Stomach (tissue), 9 donors: ENCODE measurements around the gene PRKCA. TPM values are rescaled to one million over a fixed set of nuclear protein-coding genes. Genes with fewer than 3 reads are reported as not detected.
"Not testable (repeated sequence)": the region's sequence is repeated elsewhere in the genome, so short reads cannot be mapped to it uniquely, and the experiment has no call there.

ENCODE experiments used
- DNase-seq, 2 donors: peaks; one replicate each; pipeline versions ENCODE4 v3.0.0 to v3.0.0-alpha.2; 2013 to 2019
- H3K27ac ChIP-seq, 5 donors: fragments of 200-600 bp in 4 of 5; sonication (generic) in 4 of 5; one replicate each; pipeline ENCODE4 v1.5.1; 2013 to 2019; ENCODE audit warnings: mild to moderate bottlenecking in 1 of 5, moderate library complexity in 1 of 5
- H3K27me3 ChIP-seq, 3 donors: fragments of 200-600 bp; sonication (generic); one replicate each; pipeline ENCODE4 v1.5.1; 2017 to 2019; ENCODE audit warnings: mixed run types in 1 of 3
- H3K36me3 ChIP-seq, 4 donors: fragments of 200-600 bp; sonication (generic); 1 replicate in 3 of 4; 2 replicates in 1 of 4; pipeline ENCODE4 v1.5.1; 2016 to 2019
- H3K4me1 ChIP-seq, 4 donors: fragments of 200-600 bp; sonication (generic); one replicate each; pipeline ENCODE4 v1.5.1; 2016 to 2019
- H3K4me3 ChIP-seq, 4 donors: fragments of 200-600 bp; sonication (generic) in 3 of 4; one replicate each; pipeline ENCODE4 v1.5.1; 2016 to 2019; ENCODE audit warnings: mild to moderate bottlenecking in 1 of 4
- H3K9me3 ChIP-seq, 4 donors: fragments of 200-600 bp; sonication (generic); one replicate each; pipeline ENCODE4 v1.5.1; 2016 to 2019
- EP300 ChIP-seq: sonication (generic); formaldehyde crosslinking; IDR thresholded peaks from one replicate; pipeline ENCODE4 v1.6.1; 2017; ENCODE audit warnings: antibody characterized with exemption
- POLR2A ChIP-seq, 4 donors: fragments of 450-650 bp; IDR thresholded peaks; one replicate each; pipeline ENCODE4 v1.6.1; 2016; ENCODE audit warnings: antibody characterized with exemption in 4 of 4, control low read depth in 2 of 4, mild to moderate bottlenecking in 1 of 4, moderate library complexity in 1 of 4
- POLR2AphosphoS5 ChIP-seq, 3 donors: sonication (generic); formaldehyde crosslinking; IDR thresholded peaks; one replicate each; pipeline ENCODE4 v1.6.1; 2016; ENCODE audit warnings: antibody characterized with exemption in 3 of 3
- WGBS, 5 donors: extraction: QIAGEN DNeasy Blood & Tissue Kit in 3 of 5; methylation state at CpG; one replicate each; pipeline versions ENCODE4 v1.1.5 to v1.1.7; 2013 to 2018; 5-methylcytosine and 5-hydroxymethylcytosine counted together
- intact Hi-C: fragments of 100-400 bp; cut with DNase I; formaldehyde crosslinking; loops from one replicate; pipeline ENCODE4 v1.15.1; 2023; ENCODE audit warnings: low total_unique reads
- polyA plus RNA-seq, 3 donors: library from polyadenylated mRNA; stranded (reverse); fragments of 200-250 nt; gene quantifications; one replicate each; pipeline ENCODE4 v1.2.3, GENCODE V29; 2013
- total RNA-seq, 5 donors: library from RNA; depleted of rRNA; stranded (reverse); fragments of >200 nt; gene quantifications; one replicate each; pipeline versions ENCODE4 v1.1.0 to v1.2.3, GENCODE V29; 2014 to 2016
- TF ChIP-seq, protein P1 (sequence below), 7 experiments: fragments of 450-650 bp in 4 of 7; fragments of 200-600 bp in 3 of 7; sonication (generic) in 3 of 7; IDR thresholded peaks; one replicate each; pipeline ENCODE4 v1.5.1; 2016 to 2019; ENCODE audit warnings: antibody characterized with exemption in 7 of 7, control low read depth in 2 of 7, mild to moderate bottlenecking in 1 of 7
- donor health status: healthy with polysubstance abuse.
- donor health status: Bipolar disorder and iron deficiency.
- donor health status: healthy.

The PRKCA gene
- total and polyA plus RNA-seq, 8 donors: 2.1 to 41.1 (median 12.2) TPM

DNA sequence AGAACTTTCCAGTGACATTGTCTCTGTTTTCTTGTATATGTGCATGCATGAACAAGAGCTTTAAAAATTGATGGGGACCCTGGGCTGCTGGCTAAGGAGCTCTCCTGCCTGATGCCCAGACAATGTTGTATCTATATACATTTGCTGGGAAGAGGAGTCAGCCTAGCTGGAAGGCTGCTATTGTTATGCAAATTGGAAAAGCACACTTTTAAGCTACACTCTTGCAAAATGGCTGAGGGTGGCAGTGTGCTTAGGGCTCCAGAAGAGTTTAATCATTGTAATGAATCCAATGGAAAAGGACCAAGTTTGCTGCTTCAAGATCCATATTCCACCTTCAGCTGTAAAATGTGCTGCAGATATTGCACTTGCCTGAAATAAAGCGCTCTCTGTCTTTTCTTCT lies 171.8 kb downstream of the PRKCA start:
- TF ChIP-seq, protein P1, sequence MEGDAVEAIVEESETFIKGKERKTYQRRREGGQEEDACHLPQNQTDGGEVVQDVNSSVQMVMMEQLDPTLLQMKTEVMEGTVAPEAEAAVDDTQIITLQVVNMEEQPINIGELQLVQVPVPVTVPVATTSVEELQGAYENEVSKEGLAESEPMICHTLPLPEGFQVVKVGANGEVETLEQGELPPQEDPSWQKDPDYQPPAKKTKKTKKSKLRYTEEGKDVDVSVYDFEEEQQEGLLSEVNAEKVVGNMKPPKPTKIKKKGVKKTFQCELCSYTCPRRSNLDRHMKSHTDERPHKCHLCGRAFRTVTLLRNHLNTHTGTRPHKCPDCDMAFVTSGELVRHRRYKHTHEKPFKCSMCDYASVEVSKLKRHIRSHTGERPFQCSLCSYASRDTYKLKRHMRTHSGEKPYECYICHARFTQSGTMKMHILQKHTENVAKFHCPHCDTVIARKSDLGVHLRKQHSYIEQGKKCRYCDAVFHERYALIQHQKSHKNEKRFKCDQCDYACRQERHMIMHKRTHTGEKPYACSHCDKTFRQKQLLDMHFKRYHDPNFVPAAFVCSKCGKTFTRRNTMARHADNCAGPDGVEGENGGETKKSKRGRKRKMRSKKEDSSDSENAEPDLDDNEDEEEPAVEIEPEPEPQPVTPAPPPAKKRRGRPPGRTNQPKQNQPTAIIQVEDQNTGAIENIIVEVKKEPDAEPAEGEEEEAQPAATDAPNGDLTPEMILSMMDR (IDR thresholded peaks at IDR 0.05): no peak
- TF ChIP-seq POLR2AphosphoS5 (IDR thresholded peaks at IDR 0.05) (no peak), EP300 (no peak), POLR2A (IDR thresholded peaks at IDR 0.05) (no peak)
- no peaks in the 10 kb centered on the region for H3K9me3 ChIP-seq
- no peaks in the 10 kb centered on the region for H3K27me3 ChIP-seq
- intact Hi-C loops: no loop called here
- H3K4me3 ChIP-seq: no peak overlapping the region
- H3K27ac ChIP-seq: no peak overlapping the region
- DNase-seq: no peak
- H3K36me3 ChIP-seq: no peaks in the 10 kb centered on the region
- 93 to 100% (median 98%) methylated on average over 1 of the region's 1 CpG for WGBS, 5 donors
- peaks cover 3 to 26% (median 13%) of the 10 kb centered on the region in 4 donors for H3K4me1 ChIP-seq

DNA sequence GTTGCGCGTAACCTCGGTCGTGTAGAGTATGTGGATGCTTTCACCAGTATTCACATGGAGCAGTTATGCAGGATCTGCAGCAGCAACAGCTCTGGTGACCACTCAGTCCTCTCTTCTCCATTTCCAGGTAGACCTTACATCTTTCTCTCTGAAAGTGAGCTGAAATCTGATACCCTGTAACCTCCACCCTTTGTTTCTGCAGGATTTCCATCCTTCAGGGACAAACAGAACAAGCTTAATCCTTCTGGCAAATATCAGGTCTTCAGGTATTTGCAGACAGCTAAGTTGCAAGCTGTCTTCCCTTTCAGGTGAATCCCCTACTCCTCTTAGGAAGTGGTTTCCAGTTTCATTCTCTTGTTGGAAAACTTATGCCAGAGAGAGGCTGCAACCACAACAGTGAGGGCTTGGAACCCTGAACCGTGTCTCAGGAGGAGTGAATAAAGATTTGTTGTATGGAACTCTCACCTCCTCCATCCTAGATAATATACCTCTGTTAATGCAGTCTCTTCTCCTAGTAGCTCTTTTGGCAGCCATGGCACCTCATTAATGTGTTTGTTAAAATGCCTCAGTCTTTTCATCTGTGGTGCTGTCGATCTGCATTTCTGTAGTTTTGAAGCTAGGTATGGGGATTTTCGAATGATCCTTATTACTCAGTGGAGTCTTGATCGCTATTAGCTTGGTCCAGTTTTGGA lies 172.5 kb downstream of the PRKCA start:
- Histone ChIP-seq H3K36me3 (no peaks in the 10 kb centered on the region), H3K9me3 (no peaks in the 10 kb centered on the region), H3K27me3 (no peaks in the 10 kb centered on the region), H3K27ac (no peak overlapping the region), H3K4me1 (peaks cover 0 to 19% (median 9%) of the 10 kb centered on the region in 4 donors), H3K4me3 (no peak overlapping the region)
- TF ChIP-seq POLR2A (IDR thresholded peaks at IDR 0.05) (no peak), POLR2AphosphoS5 (IDR thresholded peaks at IDR 0.05) (no peak), EP300 (no peak)
- TF ChIP-seq, protein P1 (IDR thresholded peaks at IDR 0.05): no peak
- intact Hi-C loops: no loop called here
- no peak for DNase-seq
- 84 to 86% (median 85%) methylated on average over 8 of the region's 8 CpGs for WGBS, 5 donors

DNA sequence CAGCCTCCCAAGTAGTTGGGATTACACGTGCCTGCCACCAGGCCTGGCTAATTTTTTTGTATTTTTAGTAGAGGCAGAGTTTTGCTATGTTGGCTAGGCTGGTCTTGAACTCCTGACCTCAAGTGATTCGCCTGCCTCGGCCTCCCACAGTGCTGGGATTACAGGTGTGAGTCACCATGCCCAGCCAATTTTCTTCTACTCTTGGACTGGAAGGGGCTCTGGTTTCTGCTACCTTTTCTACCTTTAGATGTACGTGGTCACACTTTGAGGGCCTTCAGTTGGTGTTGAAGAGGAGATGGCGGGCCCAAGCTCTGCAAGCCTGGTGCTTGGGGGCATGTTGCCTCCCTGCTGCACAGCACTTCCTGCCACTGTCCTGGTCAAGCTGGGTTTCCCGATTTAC lies 173.6 kb downstream of the PRKCA start:
- no peak for DNase-seq
- TF ChIP-seq, protein P1 (IDR thresholded peaks at IDR 0.05): no peak
- TF ChIP-seq EP300 (no peak), POLR2A (IDR thresholded peaks at IDR 0.05) (no peak), POLR2AphosphoS5 (IDR thresholded peaks at IDR 0.05) (no peak)
- no peak overlapping the region for H3K4me3 ChIP-seq
- no peak overlapping the region for H3K27ac ChIP-seq
- WGBS, 5 donors: 91 to 96% (median 94%) methylated on average over 6 of the region's 6 CpGs
- intact Hi-C loops: no loop called here
- no peaks in the 10 kb centered on the region for H3K27me3 ChIP-seq
- no peaks in the 10 kb centered on the region for H3K36me3 ChIP-seq
- H3K9me3 ChIP-seq: no peaks in the 10 kb centered on the region
- H3K4me1 ChIP-seq: peaks cover 0 to 13% (median 5%) of the 10 kb centered on the region in 4 donors

DNA sequence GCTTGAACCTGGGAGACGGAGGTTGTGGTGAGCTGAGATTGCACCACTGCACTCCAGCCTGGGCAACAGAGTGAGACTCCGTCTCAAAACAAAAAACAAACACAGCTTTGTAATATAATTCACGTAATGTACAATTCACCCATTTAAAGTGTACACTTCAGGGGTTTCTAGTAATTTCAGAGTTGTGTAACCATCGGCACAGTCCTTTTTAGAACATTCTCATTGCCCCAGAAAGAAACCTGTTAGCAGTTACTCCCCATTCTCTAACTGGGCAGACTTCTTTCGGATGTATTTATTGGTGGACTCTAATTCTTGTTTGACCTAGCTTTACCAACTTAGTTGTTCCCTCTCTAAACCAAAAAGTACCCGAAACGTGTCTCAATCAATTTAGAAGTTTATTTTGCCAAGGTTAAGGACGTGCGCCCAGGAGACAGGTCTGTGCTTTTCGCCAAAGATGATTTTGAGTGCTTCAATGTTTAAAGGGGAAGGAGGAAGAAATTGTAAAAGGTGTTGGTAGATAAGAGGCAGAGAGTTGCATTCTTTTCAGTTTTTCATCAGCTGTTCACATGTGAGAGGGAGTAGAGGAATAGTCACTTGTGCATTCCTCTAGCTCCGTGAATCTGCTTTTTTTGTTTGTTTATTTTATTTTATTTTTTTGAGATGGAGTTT lies 175.3 kb downstream of the PRKCA start:
- H3K4me3 ChIP-seq: no peak overlapping the region
- no peak for TF ChIP-seq POLR2AphosphoS5 (IDR thresholded peaks at IDR 0.05)
- TF ChIP-seq, protein P1 (IDR thresholded peaks at IDR 0.05): no peak
- no peak for TF ChIP-seq EP300
- no peak for TF ChIP-seq POLR2A (IDR thresholded peaks at IDR 0.05)
- peaks cover 0 to 6% (median 2%) of the 10 kb centered on the region in 4 donors for H3K4me1 ChIP-seq
- H3K9me3 ChIP-seq: no peaks in the 10 kb centered on the region
- no peak overlapping the region for H3K27ac ChIP-seq
- DNase-seq: no peak
- intact Hi-C loops: no loop called here
- no peaks in the 10 kb centered on the region for H3K27me3 ChIP-seq
- no peaks in the 10 kb centered on the region for H3K36me3 ChIP-seq
- WGBS, 5 donors: 87 to 94% (median 91%) methylated on average over 11 of the region's 11 CpGs

DNA sequence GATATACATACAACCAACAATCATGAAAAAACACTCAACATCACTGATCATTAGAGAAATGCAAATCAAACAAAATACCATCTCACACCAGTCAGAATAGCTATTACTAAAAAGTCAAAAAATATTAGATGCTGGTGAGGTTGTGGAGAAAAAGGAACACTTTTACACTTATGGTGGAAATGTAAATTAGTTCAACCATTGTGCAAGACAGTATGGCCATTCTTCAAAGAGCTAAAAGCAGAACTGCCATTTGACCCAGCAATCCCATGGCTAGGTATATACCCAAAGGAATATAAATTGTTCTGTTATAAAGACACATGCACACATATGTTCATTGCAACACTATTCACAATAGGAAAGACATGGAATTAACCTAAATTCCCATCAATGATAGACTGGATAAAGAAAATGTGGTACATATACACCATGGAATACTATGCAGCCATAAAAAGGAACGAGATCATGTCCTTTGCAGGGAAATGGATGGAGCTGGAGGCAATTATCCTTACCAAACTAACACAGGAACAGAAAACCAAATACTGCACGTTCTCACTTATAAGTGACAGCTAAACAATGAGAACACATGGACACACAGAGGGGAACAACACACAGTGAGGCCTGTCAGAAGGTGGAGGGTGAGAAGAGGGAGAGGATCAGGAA lies 176.9 kb downstream of the PRKCA start:
- H3K4me3 ChIP-seq, intact Hi-C loops, H3K9me3 ChIP-seq, H3K4me1 ChIP-seq, H3K27ac ChIP-seq, DNase-seq, H3K36me3 ChIP-seq, H3K27me3 ChIP-seq: not testable (repeated sequence)
- 76 to 90% (median 88%) methylated on average over 2 of the region's 2 CpGs for WGBS, 5 donors
